SU-DHL-6 (cell line): ENCODE results near the gene ZSWIM4.
A peak's percentile ranks its signal among the peaks of the same experiment; 100 is the strongest.

Experiments
- H2AFZ ChIP-seq: fragments of 200-600 bp; sonication (generic); 2 replicates; pipeline ENCODE4 v1.6.1; 2014; ENCODE audit warnings: low read depth, mild to moderate bottlenecking, moderate library complexity, mixed read lengths, antibody characterized with exemption, low read length; ENCODE audit not compliant: severe bottlenecking
- H3F3A ChIP-seq: fragments of 200-600 bp; shearing (Covaris generic); 2 replicates; pipeline ENCODE4 v1.6.0; 2016; ENCODE audit warnings: antibody characterized with exemption, mild to moderate bottlenecking; ENCODE audit not compliant: insufficient read depth
- H3K27ac ChIP-seq: fragments of 200-600 bp; sonication (generic); 2 replicates; pipeline ENCODE4 v1.5.1; 2016; ENCODE audit warnings: low read depth, mild to moderate bottlenecking, low read length, moderate library complexity, mixed read lengths
- H3K27me3 ChIP-seq: fragments of 200-600 bp; sonication (generic), shearing (Covaris generic); 2 replicates; pipeline ENCODE4 v1.6.0; 2014; ENCODE audit warnings: mild to moderate bottlenecking, low read length
- H3K36me3 ChIP-seq: fragments of 200-600 bp; sonication (generic); 2 replicates; pipeline ENCODE4 v1.6.1; 2014; ENCODE audit warnings: mild to moderate bottlenecking, low read length, mixed read lengths
- H3K4me2 ChIP-seq: fragments of 300-600, 200-600 bp; shearing (Covaris generic), sonication (generic); 2 replicates; pipeline ENCODE4 v1.6.0; 2014; ENCODE audit warnings: low read length, low read depth, mild to moderate bottlenecking; ENCODE audit not compliant: poor library complexity, severe bottlenecking
- H3K4me3 ChIP-seq: fragments of 200-600 bp; sonication (generic); 2 replicates; pipeline ENCODE4 v1.5.1; 2014; ENCODE audit warnings: antibody characterized with exemption, low read length, mild to moderate bottlenecking, mixed read lengths; ENCODE audit not compliant: insufficient read depth, poor library complexity, severe bottlenecking
- H3K79me2 ChIP-seq: fragments of 200-600 bp; sonication (generic); 2 replicates; pipeline ENCODE4 v1.6.1; 2014; ENCODE audit warnings: mild to moderate bottlenecking, low read length, moderate library complexity; ENCODE audit not compliant: insufficient read depth
- H3K9ac ChIP-seq: fragments of 200-600 bp; sonication (generic); 2 replicates; pipeline ENCODE4 v1.7.0; 2014; ENCODE audit warnings: mild to moderate bottlenecking, low read length
- H3K9me2 ChIP-seq: fragments of 200-600 bp; sonication (generic); replicated peaks from 2 replicates; pipeline ENCODE4 v1.6.1; 2014; ENCODE audit warnings: low read length; ENCODE audit not compliant: insufficient read depth
- H3K9me3 ChIP-seq: fragments of 200-600 bp; sonication (generic); 2 replicates; pipeline ENCODE4 v1.6.1; 2014; ENCODE audit warnings: low read length, mixed read lengths; ENCODE audit not compliant: insufficient read depth
- H4K20me1 ChIP-seq: fragments of 200-600 bp; sonication (generic); 2 replicates; pipeline ENCODE4 v1.6.1; 2014; ENCODE audit warnings: low read depth, mild to moderate bottlenecking, antibody characterized with exemption, low read length, moderate library complexity, mixed read lengths
- EZH2phosphoT487 ChIP-seq: fragments of 200-600 bp; sonication (generic), shearing (Covaris generic); conservative IDR thresholded peaks from 2 replicates; pipeline ENCODE4 v1.6.1; 2018; ENCODE audit warnings: mild to moderate bottlenecking, antibody characterized with exemption, low read length, moderate library complexity, mixed read lengths
- TF ChIP-seq, protein P1 (sequence below): fragments of 200-600 bp; sonication (generic); IDR thresholded peaks from one replicate; pipeline ENCODE4 v1.5.1; 2017; ENCODE audit warnings: antibody characterized with exemption, mild to moderate bottlenecking, low read length, moderate library complexity; ENCODE audit not compliant: insufficient read depth, poor library complexity, severe bottlenecking

The ZSWIM4 gene

DNA sequence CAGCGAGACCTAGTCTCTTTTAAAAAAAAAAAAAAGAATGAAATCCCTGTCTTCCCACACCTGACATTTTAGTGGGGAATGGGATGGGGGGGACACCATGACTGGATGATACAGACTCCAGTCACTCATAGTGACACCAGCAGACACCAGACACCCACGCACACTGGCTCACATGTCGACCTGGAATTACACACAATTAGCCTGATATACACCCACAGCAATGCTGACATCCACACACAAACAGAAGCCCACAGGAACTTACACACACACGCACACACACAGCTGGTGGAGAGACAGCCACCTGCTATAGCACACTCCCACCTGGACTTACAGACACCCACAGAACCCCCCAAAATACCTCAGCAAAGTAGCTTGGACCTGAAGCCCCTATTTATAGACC, 73.4 kb downstream of the ZSWIM4 start:
- no peaks in the 10 kb centered on the region for H3K9me3 ChIP-seq
- H3K9ac ChIP-seq, result no peak overlapping the region
- no peaks in the 10 kb centered on the region for H3F3A ChIP-seq
- no peak overlapping the region for H3K4me2 ChIP-seq
- no peak overlapping the region for H3K4me3 ChIP-seq
- H2AFZ ChIP-seq, result no peak overlapping the region
- no peaks in the 10 kb centered on the region for H3K36me3 ChIP-seq
- no peaks in the 10 kb centered on the region for H4K20me1 ChIP-seq
- no peaks in the 10 kb centered on the region for H3K79me2 ChIP-seq
- no peak overlapping the region for H3K27ac ChIP-seq
- TF ChIP-seq EZH2phosphoT487, result no peak
- TF ChIP-seq, protein P1, sequence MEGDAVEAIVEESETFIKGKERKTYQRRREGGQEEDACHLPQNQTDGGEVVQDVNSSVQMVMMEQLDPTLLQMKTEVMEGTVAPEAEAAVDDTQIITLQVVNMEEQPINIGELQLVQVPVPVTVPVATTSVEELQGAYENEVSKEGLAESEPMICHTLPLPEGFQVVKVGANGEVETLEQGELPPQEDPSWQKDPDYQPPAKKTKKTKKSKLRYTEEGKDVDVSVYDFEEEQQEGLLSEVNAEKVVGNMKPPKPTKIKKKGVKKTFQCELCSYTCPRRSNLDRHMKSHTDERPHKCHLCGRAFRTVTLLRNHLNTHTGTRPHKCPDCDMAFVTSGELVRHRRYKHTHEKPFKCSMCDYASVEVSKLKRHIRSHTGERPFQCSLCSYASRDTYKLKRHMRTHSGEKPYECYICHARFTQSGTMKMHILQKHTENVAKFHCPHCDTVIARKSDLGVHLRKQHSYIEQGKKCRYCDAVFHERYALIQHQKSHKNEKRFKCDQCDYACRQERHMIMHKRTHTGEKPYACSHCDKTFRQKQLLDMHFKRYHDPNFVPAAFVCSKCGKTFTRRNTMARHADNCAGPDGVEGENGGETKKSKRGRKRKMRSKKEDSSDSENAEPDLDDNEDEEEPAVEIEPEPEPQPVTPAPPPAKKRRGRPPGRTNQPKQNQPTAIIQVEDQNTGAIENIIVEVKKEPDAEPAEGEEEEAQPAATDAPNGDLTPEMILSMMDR, result no peak
- H3K27me3 ChIP-seq, result no peaks in the 10 kb centered on the region
- H3K9me2 ChIP-seq, result no peaks in the 10 kb centered on the region

GRCh38 chr19:13869281-13869680, 74.0 kb downstream of the ZSWIM4 start:
- Histone ChIP-seq H3K79me2 (no peaks in the 10 kb centered on the region), H2AFZ (no peak overlapping the region), H3K27ac (no peak overlapping the region), H3K9me2 (no peaks in the 10 kb centered on the region), H3K4me3 (no peak overlapping the region), H3K9ac (no peak overlapping the region), H3K9me3 (no peaks in the 10 kb centered on the region), H3K36me3 (no peaks in the 10 kb centered on the region), H4K20me1 (no peaks in the 10 kb centered on the region), H3K4me2 (no peak overlapping the region), H3F3A (no peaks in the 10 kb centered on the region), H3K27me3 (no peaks in the 10 kb centered on the region)
- TF ChIP-seq EZH2phosphoT487, result no peak
- TF ChIP-seq, protein P1, result no peak

DNA sequence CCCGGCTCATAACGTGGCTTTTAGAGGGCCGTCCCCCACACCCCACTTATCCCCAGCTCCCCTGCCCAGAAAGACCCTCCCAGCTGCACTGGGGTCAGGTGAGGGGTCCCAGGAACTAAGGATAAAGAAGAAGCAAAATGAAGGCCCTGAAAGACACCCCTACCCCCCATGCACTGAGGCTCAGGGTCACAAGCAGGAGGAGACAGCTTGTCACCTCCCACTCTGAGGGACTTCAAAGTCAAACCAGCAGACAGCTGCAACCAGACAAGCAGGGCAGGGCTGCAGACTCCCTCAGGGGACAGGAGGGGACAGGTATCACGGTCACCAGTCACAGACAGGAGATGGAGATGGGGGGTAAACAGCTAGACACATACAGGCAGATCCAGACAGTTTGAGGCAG, 75.6 kb downstream of the ZSWIM4 start:
- Histone ChIP-seq H3K36me3 (no peaks in the 10 kb centered on the region), H3K4me2 (no peak overlapping the region), H3K4me3 (no peak overlapping the region), H3K9me3 (no peaks in the 10 kb centered on the region), H3K27ac (no peak overlapping the region), H3K9ac (no peak overlapping the region), H3K27me3 (no peaks in the 10 kb centered on the region), H2AFZ (no peak overlapping the region), H4K20me1 (no peaks in the 10 kb centered on the region), H3F3A (no peaks in the 10 kb centered on the region), H3K9me2 (no peaks in the 10 kb centered on the region), H3K79me2 (no peaks in the 10 kb centered on the region)
- TF ChIP-seq, protein P1, result no peak
- no peak for TF ChIP-seq EZH2phosphoT487

DNA sequence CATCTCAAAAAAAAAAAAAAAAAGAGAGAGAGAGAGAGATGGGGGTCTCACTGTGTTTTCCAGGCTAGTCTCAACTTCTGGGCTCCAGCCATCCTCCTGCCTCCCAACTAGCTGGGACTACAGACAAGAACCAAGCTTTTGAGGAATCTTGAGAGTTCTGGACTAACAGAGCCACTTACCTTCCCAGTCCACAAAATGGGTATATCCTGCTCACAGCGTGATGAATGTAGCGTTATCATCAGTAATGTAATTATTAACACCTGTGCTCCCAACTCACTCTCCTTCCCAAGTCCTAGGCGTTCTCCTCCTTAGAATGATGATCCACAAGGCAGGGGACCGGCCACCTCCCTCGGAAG, 77.1 kb downstream of the ZSWIM4 start:
- Histone ChIP-seq H3K27ac (no peak overlapping the region), H3K36me3 (no peaks in the 10 kb centered on the region), H3K9me2 (no peaks in the 10 kb centered on the region), H4K20me1 (no peaks in the 10 kb centered on the region), H3K9me3 (no peaks in the 10 kb centered on the region), H3K4me2 (peak overlapping the region; percentile 63), H3K4me3 (peak overlapping the region; percentile 34), H2AFZ (peak overlapping the region; percentile 69), H3F3A (no peaks in the 10 kb centered on the region), H3K9ac (peak overlapping the region; percentile 30), H3K79me2 (no peaks in the 10 kb centered on the region), H3K27me3 (no peaks in the 10 kb centered on the region)
- no peak for TF ChIP-seq EZH2phosphoT487
- TF ChIP-seq, protein P1, result no peak
